ENCODE results near the gene ITPRIPL1. TPM values are rescaled to one million over a fixed set of nuclear protein-coding genes. Genes with fewer than 3 reads are reported as not detected.

ITPRIPL1 gene
- total RNA-seq, 1 experiment from 2014 or later: not detected

GRCh38 chr2:96329456-96329855 is 4.3 kb downstream of the ITPRIPL1 start:
- no peak; the same call in 1 of the 2 replicates for ATAC-seq
- no peaks in the 10 kb centered on the region for H3K9me3 ChIP-seq (ENCODE audit: low read length)
- no peaks in the 10 kb centered on the region for H4K20me1 ChIP-seq (ENCODE audit: low read length)
- no peak overlapping the region for H3K9ac ChIP-seq (ENCODE audit: low read length)
- ChIA-PET POLR2A (ENCODE audit: unreplicated experiment) (no interaction called here), CTCF (no interaction called here)
- no peaks in the 10 kb centered on the region for H3K36me3 ChIP-seq (ENCODE audit: low read depth, low read length)
- DNase-seq: peak; percentile 74
- no peak overlapping the region for H3K4me3 ChIP-seq (ENCODE audit: low read length)
- peaks cover under 1% of the 10 kb centered on the region; the same call in 1 of the 2 replicates for H3K79me2 ChIP-seq (ENCODE audit: low read length)
- H3K4me2 ChIP-seq (ENCODE audit: low read length): 0 out of 2 replicates have a peak overlapping the region, but pooled peaks have one; percentile 6
- H3F3A ChIP-seq (ENCODE audit: low read length, unreplicated experiment): no peaks in the 10 kb centered on the region
- H3K27ac ChIP-seq (ENCODE audit: low read length): peak overlapping the region; percentile 57
- intact Hi-C loops (cut with micrococcal nuclease): no loop called here
- no peaks in the 10 kb centered on the region for H3K9me2 ChIP-seq (replicated peaks; ENCODE audit: low read length)
- H3K4me1 ChIP-seq (ENCODE audit: insufficient read depth, low read length): peaks cover 18% of the 10 kb centered on the region
- no peak for TF ChIP-seq EZH2 (IDR thresholded peaks at IDR 0.05; ENCODE audit: low read length, unreplicated experiment)
- TF ChIP-seq CTCF (conservative IDR thresholded peaks at IDR 0.05; ENCODE audit: low read depth, low read length): no peak
- TF ChIP-seq EZH2phosphoT487 (IDR thresholded peaks at IDR 0.05; ENCODE audit: borderline replicate concordance, low read length): no peak
- no TSS peak for BruUV-seq (replicated peaks)
- H3K27me3 ChIP-seq (ENCODE audit: low read length): no peaks in the 10 kb centered on the region
- H2AFZ ChIP-seq (ENCODE audit: low read length): no peak overlapping the region

GRCh38 chr2:96329874-96330273 is 4.8 kb downstream of the ITPRIPL1 start:
- Histone ChIP-seq H3K27me3 (ENCODE audit: low read length) (no peaks in the 10 kb centered on the region), H3K36me3 (ENCODE audit: low read depth, low read length) (no peaks in the 10 kb centered on the region), H3K4me2 (ENCODE audit: low read length) (peak overlapping the region; percentile 6; the same call in 1 of the 2 replicates), H3K4me1 (ENCODE audit: insufficient read depth, low read length) (peaks cover 22% of the 10 kb centered on the region), H3K9ac (ENCODE audit: low read length) (no peak overlapping the region; the same call in 1 of the 2 replicates), H4K20me1 (ENCODE audit: low read length) (no peaks in the 10 kb centered on the region), H3F3A (ENCODE audit: low read length, unreplicated experiment) (no peaks in the 10 kb centered on the region), H3K4me3 (ENCODE audit: low read length) (no peak overlapping the region), H3K9me2 (replicated peaks; ENCODE audit: low read length) (no peaks in the 10 kb centered on the region), H3K79me2 (ENCODE audit: low read length) (peaks cover 5% of the 10 kb centered on the region), H2AFZ (ENCODE audit: low read length) (no peak overlapping the region), H3K27ac (ENCODE audit: low read length) (peak overlapping the region; percentile 57), H3K9me3 (ENCODE audit: low read length) (no peaks in the 10 kb centered on the region)
- no peak for TF ChIP-seq EZH2phosphoT487 (IDR thresholded peaks at IDR 0.05; ENCODE audit: borderline replicate concordance, low read length)
- no peak for TF ChIP-seq EZH2 (IDR thresholded peaks at IDR 0.05; ENCODE audit: low read length, unreplicated experiment)
- TF ChIP-seq CTCF (conservative IDR thresholded peaks at IDR 0.05; ENCODE audit: low read depth, low read length): no peak
- BruUV-seq (replicated peaks): no TSS peak
- ChIA-PET POLR2A (ENCODE audit: unreplicated experiment) (no interaction called here), CTCF (no interaction called here)
- no peak for DNase-seq
- intact Hi-C loops (cut with micrococcal nuclease): no loop called here
- no peak for ATAC-seq

- intact Hi-C loops (cut with micrococcal nuclease): no loop called here
- BruUV-seq (replicated peaks): no TSS peak
- H3K27me3 ChIP-seq (ENCODE audit: low read length): no peaks in the 10 kb centered on the region
- H4K20me1 ChIP-seq (ENCODE audit: low read length): no peaks in the 10 kb centered on the region
- DNase-seq: peak; percentile 85
- no peak overlapping the region for H2AFZ ChIP-seq (ENCODE audit: low read length)
- ATAC-seq: peak; percentile 50
- peaks cover 8% of the 10 kb centered on the region for H3K79me2 ChIP-seq (ENCODE audit: low read length)
- H3K36me3 ChIP-seq (ENCODE audit: low read depth, low read length): no peaks in the 10 kb centered on the region
- H3K27ac ChIP-seq (ENCODE audit: low read length): peak overlapping the region; percentile 57
- H3K4me2 ChIP-seq (ENCODE audit: low read length): 0 out of 2 replicates have a peak overlapping the region, but pooled peaks have one; percentile 6
- H3K9me3 ChIP-seq (ENCODE audit: low read length): no peaks in the 10 kb centered on the region
- CTCF ChIA-PET: no interaction called here
- no peak overlapping the region for H3K4me3 ChIP-seq (ENCODE audit: low read length)
- POLR2A ChIA-PET (ENCODE audit: unreplicated experiment): no interaction called here
- H3F3A ChIP-seq (ENCODE audit: low read length, unreplicated experiment): no peaks in the 10 kb centered on the region
- H3K4me1 ChIP-seq (ENCODE audit: insufficient read depth, low read length): peaks cover 23% of the 10 kb centered on the region
- no peaks in the 10 kb centered on the region for H3K9me2 ChIP-seq (replicated peaks; ENCODE audit: low read length)
- no peak overlapping the region for H3K9ac ChIP-seq (ENCODE audit: low read length)
- TF ChIP-seq CTCF (conservative IDR thresholded peaks at IDR 0.05; ENCODE audit: low read depth, low read length): no peak
- no peak for TF ChIP-seq EZH2phosphoT487 (IDR thresholded peaks at IDR 0.05; ENCODE audit: borderline replicate concordance, low read length)
- TF ChIP-seq EZH2 (IDR thresholded peaks at IDR 0.05; ENCODE audit: low read length, unreplicated experiment): no peak
These were observed 5.3 kb downstream of the ITPRIPL1 start for GRCh38 chr2:96330407-96330806.

All from PC-3 (cell line).